Measurements from ENCODE around the gene NSMCE1.

DNA sequence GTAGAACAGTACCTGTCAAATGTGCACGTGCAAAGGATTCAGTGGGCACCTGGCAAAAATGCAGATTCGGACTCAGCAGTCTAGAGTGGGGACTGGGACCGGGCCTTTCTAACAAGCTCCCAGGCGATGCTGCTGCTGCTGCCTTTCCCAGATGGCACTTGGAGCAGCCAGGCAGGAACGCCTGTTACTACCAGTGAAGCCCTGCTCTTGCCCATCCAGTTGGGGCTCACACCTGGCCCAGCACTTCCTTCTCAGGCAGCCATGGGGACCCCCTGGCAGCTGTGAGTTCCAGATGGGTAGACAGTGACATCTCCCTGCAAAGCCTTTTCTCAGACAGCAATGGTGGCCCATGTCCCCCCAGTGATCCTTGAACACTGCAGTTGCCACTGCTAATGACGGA is 34.8 kb downstream of the NSMCE1 start:
- no peak for TF ChIP-seq CTCF (IDR thresholded peaks at IDR 0.05; ENCODE audit: low read length)
- TF ChIP-seq EZH2 (IDR thresholded peaks at IDR 0.05; ENCODE audit: borderline replicate concordance, low read length): no peak

Data from OCI-LY1 (cell line).